HG03378 (cell line): ENCODE data around the gene PATL1.
"Not testable (repeated sequence)": the region's sequence is repeated elsewhere in the genome, so short reads cannot be mapped to it uniquely, and the experiment has no call there.

Experiments used
- ATAC-seq: cut with Tn5 transposase; IDR thresholded peaks from one replicate; pipeline ENCODE4 v1.9.1; 2021; ENCODE audit warnings: mild to moderate bottlenecking, moderate library complexity; ENCODE audit not compliant: unreplicated experiment

PATL1 gene, protein sequence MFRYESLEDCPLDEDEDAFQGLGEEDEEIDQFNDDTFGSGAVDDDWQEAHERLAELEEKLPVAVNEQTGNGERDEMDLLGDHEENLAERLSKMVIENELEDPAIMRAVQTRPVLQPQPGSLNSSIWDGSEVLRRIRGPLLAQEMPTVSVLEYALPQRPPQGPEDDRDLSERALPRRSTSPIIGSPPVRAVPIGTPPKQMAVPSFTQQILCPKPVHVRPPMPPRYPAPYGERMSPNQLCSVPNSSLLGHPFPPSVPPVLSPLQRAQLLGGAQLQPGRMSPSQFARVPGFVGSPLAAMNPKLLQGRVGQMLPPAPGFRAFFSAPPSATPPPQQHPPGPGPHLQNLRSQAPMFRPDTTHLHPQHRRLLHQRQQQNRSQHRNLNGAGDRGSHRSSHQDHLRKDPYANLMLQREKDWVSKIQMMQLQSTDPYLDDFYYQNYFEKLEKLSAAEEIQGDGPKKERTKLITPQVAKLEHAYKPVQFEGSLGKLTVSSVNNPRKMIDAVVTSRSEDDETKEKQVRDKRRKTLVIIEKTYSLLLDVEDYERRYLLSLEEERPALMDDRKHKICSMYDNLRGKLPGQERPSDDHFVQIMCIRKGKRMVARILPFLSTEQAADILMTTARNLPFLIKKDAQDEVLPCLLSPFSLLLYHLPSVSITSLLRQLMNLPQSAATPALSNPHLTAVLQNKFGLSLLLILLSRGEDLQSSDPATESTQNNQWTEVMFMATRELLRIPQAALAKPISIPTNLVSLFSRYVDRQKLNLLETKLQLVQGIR

DNA sequence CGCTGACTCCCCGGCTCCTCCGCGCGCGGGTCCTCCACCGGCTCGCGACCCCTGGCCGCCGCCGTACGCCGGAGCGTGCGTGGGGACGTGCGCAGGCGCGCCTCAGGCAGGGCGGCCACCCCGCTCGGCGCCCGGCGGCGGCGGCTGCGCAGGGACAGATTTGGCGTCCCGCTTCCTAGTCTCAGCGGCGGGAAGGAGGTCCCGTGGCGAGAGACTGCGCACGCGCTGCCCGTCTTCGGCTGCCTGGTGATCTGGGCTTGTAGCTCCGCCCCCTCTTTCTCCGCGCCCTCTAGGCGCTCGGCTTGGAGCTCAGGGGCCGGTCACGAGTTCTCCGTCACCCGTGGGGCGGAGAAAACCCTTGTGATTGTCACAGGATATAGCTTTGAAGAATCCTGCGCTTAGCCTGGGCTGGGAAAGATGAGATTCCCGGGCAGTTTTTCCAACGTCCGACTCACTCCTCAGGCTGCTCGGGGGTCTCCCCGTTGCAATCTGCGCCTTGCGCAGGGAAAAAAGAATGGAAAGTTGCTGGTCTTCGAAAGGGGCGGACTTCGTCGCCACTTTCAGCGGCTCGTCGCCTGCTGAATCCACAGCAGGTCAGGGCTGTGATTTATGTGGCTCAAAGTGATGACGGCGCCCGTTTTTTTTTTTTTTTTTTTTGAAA, at the start of gene PATL1:
Gene PATL1, minus strand, starts transcription at position 88 of the 661 bp plus-strand sequence. CDS start 142 bp downstream, outside the sequence.
- ATAC-seq: peak; percentile 95

DNA sequence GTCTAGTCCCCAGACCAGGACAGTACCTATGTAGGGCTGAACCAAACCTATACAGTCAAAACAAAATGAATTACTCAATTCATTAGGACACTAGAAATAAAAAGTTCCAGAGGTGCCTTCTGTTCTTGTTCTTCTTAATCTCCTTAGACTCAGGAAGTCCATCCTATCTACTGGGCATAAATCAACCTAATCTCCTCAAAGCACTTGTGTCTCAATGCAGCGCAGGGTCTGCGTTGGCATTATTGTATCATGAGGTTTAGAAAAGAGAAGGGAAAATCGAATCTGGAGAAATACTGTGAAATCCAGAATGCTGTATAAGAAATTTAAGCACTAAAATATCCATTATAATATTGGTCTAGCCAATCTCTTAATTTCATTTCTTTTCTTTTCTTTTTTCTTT, 47.2 kb upstream of the PATL1 start:
- ATAC-seq: no peak

- no peak for ATAC-seq
Observed at GRCh38 chr11:59713745-59714144, 44.9 kb upstream of the PATL1 start, which contains the start of gene OR10V1. Gene OR10V1 (minus strand): TSS chr11:59713845. CDS start chr11:59713845, 0 bp downstream.

DNA sequence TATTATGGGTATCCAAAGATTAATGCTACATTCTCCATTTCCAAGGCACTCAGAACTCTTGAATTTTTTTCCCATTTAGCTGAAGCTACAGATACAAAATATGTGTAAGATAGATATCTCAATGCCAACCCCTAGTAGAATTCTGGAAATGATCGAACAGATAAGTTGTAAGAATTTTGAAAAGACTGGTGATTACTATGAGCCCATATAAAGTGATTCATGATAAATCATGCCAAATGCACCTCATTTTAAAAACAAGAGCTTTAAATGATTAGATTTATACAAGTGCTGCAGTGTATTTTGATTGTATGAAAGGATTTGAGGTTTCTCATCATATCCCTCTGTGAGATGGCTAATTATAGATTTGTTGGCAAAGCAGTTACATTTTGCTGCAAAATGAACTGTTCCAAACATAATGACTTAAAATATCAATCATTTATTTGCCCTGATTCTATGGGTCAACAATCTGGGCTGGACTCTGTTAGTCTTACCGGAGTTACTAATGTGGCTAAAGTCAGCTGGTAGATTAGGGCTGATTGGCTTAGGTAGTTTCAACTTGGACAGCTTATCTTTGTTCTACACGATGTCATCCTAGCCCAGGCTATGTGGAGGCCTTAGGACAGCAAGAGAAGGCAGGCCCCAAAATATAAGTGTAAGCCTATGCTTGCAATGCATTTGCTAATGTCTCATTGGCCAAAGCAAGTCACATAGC, 41.5 kb upstream of the PATL1 start:
- ATAC-seq: no peak

GRCh38 chr11:59708537-59708936, 39.7 kb upstream of the PATL1 start:
- no peak for ATAC-seq

DNA sequence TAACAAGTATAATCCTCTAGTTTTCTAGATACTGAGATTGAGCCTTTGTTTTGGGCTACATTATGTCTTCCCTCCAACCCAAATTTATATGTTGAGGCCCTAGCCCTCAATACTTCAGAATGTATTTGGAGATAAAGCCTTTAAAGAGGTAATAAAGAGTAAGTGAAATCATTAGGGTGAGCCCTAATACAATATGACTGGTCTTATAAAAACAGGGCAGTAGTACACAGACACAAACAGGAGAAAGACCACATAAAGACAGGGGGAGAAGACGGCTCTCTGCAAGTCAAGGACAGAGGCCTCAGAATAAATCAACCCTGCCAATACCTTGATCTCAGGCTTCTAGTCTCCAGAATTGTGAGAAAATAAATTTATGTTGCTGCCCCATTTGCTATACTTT, 38.5 kb upstream of the PATL1 start:
- ATAC-seq: no peak

DNA sequence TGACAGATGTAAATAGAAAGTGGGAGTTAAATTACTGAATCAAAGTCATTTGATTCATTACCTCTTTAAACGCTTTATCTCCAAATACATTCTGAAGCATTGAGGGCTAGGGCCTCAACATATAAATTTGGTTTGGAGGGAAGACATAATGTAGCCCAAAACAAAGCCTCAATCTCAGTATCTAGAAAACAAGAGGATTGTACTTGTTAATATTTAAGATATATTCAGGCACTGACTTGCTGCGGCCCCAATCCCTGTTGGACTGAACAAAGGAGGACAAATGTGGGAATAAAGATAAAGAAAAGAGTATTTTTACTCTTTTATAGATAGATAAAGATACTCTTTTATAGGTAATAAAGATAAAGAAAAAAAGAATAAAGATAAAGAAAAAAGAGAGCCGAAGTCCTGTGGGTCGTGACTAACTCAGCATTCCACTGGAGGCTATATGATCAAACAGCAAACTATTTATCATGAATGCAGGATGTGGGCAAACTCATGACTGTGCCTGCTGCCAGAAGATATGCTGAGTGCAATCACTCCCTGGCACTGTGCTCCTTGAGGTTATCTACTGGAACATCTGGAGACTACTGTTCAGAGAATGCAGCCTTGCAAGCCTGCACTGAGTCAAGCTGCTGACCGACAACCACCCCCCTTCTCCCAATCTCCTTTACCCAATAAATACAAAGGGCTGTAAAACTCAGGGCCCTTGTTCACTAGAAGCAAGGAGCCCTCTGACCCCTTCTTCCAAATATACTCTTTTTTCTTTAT, 37.9 kb upstream of the PATL1 start:
- no peak for ATAC-seq

DNA sequence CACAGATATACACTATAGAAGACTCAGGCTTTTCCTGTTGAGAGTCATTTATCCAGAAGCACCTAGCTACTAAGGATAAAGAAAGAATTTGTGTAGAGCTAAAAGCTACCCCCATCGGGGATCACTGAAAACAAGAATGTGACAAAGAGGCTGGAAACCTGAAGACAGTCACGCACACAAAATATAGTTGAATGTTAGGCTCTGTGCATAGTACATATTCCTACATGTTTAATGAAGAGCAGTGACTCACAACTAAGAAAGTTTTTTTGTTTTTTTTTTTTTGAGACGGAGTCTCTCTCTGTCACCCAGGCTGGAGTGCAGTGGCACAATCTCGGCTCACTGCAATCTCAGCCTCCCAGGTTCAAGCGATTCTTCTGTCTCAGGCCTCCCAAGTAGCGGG, 36.5 kb upstream of the PATL1 start:
- no peak for ATAC-seq

DNA sequence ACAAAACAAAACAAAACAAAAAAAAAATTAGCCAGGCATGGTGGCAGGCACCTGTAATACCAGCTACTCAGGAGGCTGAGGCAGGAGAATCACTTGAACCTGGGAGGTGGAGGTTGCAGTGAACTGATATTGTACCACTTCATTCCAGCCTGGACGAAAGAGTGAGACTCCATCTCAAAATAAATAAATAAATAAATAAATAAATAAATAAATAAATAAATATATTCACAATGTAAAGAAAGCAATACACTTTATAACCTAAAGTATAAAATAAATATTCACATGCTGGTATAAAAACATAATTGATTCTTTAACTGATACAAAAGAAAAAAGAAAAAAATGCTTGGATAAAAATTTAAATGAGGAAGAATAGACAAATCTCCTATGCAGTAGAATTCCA, 34.7 kb upstream of the PATL1 start:
- ATAC-seq: not testable (repeated sequence)

- ATAC-seq: not testable (repeated sequence)
Observed at GRCh38 chr11:59700157-59700556, 31.3 kb upstream of the PATL1 start.

- ATAC-seq: no peak
Observed at GRCh38 chr11:59698506-59698905, 29.7 kb upstream of the PATL1 start.

DNA sequence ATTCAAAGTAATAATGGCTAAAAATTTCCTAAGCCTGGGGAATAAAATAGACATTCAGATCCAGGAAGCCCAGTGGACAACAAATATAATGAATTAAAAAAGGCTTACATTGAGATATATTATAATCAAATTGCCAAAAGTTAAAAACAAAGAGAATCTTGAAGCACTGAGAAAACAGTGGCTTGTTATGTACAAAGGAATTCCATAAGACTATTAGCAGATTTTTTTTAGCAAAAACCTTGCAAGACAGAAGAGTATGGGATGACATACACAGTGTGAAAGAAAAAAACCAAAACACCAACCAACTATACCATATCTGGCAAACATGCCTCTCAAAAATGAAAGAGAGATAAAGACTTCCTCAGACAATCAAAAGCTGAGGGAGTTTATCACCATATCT, 24.1 kb upstream of the PATL1 start:
- ATAC-seq: no peak

DNA sequence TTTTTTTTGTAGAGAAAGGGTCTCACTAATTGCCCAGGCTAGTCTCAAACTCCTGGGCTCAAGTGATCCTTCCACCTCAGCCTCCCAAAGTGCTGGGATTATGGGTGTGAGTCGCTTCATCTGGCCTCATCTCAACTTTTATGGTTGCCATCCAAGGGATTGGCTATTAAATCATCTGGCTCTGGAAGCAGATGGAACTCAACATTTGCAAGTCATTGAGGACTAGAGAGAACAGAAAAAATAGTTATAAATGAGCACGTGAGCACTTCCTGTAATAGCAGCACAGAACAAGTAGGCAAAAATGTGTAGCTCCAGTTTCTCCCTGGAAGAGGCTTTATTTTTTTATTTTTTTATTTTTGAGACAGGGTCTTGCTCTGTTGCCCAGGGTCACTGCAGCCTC, 22.3 kb upstream of the PATL1 start:
- ATAC-seq: no peak

GRCh38 chr11:59689015-59689414, 20.2 kb upstream of the PATL1 start:
- no peak for ATAC-seq

DNA sequence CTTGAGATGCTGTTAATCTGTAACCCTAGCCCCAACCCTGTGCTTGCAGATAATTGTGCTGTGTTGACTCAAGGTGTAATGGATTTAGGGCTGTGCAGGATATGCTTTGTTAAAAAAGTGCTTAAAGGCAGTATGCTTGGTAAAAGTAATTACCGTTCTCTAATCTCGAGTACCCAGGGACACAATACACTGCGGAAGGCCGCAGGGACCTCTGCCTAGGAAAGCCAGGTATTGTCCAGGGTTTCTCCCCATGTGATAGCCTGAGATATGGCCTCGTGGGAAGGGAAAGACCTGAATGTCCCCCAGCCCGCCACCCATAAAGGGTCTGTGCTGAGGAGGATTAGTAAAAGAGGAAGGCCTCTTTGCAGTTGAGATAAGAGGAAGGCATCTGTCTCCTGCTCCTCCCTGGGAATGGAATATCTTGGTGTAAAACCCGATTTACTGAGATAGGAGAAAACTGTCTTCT, 12.5 kb upstream of the PATL1 start:
- not testable (repeated sequence) for ATAC-seq

GRCh38 chr11:59680287-59681154, 11.7 kb upstream of the PATL1 start:
- peak; percentile 86 for ATAC-seq

DNA sequence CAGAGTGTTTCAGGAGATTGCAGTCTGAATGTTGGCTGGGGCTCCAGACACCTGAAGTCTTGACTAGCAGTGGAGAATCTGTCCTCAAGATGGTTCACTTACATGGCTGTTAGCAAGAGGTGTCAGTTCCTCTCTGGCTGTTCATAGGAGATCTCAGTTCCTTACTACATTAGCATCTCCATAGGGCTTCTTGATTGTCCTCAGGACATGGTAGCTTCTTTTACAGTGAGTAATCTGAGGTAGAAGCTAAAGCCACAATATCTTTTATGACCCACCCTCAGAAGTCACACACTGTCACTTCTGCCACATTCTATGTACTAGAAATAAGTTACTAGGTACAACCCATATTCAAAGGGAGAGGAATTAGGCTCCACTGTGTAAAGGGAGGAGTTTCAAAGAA, 10.5 kb upstream of the PATL1 start:
- no peak for ATAC-seq

DNA sequence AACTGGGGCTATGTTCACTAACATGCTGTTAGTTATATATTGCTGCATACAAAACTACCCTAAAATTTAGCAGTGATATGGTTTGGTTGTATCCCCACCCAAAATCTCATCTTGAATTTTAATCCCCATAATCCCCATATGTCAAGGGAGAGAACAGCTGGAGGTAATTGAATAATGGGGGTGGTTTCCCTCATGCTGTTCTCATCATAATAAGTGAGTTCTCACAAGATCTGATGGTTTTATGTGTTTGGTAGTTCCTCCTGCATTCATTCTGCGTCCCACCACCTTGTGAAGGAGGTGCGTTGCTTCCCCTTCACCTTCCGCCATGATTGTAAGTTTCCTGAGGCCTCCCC, 10.0 kb upstream of the PATL1 start:
- no peak for ATAC-seq

DNA sequence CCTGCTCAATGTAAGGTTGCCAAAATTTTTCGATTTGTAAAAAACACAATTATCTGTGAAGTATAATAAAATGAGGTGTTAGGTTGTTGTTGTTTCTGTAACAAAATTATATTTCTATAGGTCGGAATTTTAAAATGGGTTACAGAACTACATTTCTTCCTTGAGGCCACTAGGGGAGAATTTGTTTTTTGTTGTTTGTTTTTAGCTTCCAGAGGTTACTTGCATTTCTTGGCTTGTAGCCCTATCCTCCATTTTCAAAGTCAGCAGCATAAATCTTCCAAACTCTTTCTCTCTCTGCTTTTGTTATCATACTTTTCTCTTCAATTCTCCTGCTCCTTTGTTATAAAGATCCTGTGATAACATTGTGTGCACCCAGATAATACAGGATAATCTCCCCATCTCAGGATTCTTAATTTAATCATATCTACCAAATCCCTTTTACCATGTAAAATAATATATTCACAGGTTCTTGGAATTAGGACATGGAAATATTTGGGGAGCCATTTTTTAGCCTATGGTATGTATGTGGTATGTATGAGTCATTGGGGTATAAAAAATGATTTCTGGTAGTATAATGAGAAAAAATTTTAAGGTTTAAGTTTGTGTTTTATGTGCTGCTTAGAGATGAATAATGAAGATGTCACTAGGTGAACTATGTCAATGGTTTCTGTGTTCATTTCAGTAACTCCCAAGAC, 9.4 kb upstream of the PATL1 start:
- ATAC-seq: no peak
